Measurements from ENCODE around the gene FAM24B.

The FAM24B gene

DNA sequence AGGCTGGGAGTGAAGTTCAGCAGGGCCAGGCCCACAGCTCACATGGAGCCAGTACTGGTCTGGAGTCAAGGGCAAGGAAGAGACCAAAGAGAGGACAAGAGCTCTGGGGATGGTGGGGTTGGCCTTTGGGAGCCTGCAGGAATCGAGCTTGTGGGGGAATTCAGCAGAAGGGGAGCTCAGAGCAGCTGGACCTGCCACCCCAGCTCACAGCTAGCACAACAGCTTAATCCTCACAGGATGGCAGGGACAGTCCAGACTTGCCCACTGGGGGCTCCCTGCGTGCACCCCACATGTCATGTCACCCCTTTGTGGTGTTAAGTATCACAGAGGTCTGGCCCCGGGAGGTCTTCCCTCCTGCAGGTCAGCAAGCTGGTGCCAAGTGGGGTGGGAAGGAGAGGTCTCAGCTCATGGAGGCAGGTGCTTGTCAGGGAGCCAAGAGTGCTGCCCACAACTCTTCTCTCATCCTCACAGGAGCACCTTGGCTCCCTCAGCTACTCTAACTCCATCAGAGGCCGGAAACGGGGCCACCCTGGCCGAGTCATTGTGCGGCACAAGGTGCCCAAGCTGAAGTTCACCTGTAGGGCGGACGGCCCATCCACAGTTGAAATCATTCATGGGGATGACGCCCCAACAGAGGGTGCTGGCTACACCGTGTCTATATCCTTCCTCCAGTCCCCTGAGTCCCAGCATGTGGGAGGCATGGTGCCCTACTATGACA, 56.2 kb downstream of the FAM24B start:
- no peak for DNase-seq

DNA sequence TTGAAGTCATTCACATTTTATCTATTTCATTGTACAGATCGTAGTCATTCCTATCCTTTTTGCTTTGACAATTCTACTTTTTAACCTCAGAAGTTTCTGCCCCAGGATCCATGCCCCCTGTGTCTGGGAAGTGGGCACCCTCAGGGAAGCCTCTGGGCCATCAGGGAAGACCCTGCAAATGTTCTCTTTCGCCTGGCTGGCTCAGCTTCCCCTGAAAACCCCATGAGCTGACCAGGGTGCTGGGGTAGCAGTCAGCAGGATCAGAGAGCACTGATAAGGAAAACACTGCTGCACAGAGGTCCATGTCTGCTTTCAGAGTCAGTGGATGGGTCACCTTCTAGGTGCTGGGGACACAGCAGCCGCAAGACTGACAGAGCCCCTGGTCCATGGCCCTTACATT, 57.6 kb downstream of the FAM24B start:
- DNase-seq, result no peak

DNA sequence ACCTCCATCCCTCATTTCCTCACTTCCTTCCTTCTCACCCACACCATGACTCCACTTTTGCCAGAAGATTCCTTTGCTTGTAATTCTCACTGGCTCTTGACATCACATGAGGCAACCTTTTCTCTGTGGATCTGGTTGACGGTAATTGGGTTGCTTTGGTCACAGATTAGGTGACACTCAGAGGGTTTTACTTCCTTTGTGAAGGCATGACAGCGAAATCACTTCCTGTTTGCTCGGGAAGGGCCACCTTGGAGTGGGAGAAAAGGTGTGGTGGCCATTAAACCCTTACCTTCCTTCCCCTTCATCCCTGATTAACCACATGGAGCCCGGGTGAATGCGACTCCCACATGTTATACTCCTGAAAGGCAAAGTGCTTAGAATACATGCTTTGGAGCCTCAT, 63.9 kb downstream of the FAM24B start:
- no peak for DNase-seq

DNA sequence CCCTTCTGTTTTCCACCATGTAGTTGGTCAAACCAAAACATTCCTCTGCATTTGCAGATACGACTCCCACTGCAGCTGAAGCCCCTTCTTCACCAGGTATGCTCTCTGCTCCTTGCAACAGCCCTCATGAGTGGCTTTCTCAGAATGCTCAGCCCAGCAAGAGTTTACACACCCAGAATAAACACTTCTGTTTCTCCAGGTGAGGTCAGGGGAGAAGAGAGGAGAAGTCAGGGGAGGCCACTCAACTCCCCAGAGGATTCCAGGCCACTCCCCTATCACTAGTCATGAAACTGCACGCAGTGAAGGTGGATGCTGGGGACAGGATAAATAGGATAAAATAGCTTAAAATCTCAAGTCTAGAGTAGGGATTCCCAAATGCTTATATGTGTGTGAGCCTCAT, 64.9 kb downstream of the FAM24B start:
- no peak for DNase-seq

DNA sequence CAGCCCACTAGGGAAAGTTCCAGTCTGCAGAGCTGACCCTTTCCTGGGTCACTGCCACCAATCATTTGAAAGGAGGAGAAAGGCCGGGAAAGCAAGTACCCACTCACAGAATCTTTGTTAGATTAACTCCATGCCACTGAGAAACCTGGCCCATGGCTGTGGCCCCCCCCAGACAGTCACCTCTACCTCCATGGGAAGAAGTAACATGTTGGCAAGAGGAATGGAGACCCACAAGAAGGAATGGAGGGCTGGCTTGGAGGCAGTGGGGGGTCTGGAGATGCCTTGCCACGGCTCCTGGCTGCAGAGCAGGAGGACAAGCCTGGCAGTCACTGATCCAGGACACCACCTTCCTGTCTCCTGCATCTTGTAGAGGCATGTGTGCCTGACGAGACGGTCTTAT, 66.6 kb downstream of the FAM24B start:
- no peak for DNase-seq

DNA sequence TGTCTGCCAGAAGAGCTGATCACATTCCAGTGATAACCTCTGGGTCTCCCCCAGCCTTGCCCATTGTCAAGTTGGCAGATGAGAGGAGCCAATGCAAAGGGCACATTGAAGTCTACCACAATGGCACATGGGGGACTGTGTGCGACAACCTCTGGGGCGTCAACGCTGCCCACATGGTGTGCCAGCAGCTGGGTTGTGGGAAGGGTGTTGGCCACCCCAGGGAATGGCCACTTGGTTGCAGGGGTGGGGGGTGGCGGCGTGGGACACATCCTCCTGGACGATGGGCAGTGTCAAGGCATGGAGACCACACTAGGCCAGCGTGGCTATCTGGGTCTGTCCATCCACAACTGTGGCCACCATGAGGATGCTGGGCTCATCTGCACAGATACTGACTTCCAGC, 77.1 kb downstream of the FAM24B start:
- DNase-seq, result no peak
